CD4-positive, alpha-beta T cell treated with Interleukin-10 for 1 hour (primary cell): Measurements from ENCODE around the gene ARHGAP9.
"Not testable (repeated sequence)": the region's sequence is repeated elsewhere in the genome, so short reads cannot be mapped to it uniquely, and the experiment has no call there.

ENCODE experiments used
- DNase-seq: peaks from one replicate; pipeline ENCODE4 v3.0.0-alpha.2; 2020

ARHGAP9 gene

DNA sequence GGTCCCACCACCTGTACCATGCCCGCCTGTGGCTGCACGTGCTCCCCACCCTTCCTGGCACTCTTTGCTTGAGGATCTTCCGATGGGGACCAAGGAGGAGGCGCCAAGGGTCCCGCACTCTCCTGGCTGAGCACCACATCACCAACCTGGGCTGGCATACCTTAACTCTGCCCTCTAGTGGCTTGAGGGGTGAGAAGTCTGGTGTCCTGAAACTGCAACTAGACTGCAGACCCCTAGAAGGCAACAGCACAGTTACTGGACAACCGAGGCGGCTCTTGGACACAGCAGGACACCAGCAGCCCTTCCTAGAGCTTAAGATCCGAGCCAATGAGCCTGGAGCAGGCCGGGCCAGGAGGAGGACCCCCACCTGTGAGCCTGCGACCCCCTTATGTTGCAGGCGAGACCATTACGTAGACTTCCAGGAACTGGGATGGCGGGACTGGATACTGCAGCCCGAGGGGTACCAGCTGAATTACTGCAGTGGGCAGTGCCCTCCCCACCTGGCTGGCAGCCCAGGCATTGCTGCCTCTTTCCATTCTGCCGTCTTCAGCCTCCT is 23.4 kb downstream of the ARHGAP9 start:
- peak; percentile 69 for DNase-seq

GRCh38 chr12:57455374-57456144 is 24.1 kb downstream of the ARHGAP9 start:
- no peak for DNase-seq

GRCh38 chr12:57454566-57455373 is 24.9 kb downstream of the ARHGAP9 start, which contains the start of gene INHBE:
Gene INHBE (plus strand): TSS chr12:57455307. CDS start chr12:57455537, 230 bp downstream.
- no peak for DNase-seq

DNA sequence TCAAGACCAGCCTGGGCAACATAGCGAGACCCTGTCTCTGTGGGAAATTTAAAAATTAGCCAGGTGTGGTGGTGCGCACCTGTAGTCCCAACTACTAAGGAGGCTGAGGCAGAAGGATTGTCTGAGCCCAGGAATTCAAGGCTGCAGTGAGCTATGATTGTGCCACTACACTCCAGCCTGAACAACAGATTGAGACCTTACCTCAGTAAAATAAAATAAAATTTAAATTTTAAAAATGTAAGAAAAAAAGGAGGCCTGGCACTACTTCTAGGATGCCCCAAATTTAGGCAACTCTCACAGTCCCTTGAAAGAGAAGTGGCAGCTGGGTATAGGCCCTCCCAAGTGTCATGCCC is 25.5 kb downstream of the ARHGAP9 start:
- DNase-seq, result no peak

DNA sequence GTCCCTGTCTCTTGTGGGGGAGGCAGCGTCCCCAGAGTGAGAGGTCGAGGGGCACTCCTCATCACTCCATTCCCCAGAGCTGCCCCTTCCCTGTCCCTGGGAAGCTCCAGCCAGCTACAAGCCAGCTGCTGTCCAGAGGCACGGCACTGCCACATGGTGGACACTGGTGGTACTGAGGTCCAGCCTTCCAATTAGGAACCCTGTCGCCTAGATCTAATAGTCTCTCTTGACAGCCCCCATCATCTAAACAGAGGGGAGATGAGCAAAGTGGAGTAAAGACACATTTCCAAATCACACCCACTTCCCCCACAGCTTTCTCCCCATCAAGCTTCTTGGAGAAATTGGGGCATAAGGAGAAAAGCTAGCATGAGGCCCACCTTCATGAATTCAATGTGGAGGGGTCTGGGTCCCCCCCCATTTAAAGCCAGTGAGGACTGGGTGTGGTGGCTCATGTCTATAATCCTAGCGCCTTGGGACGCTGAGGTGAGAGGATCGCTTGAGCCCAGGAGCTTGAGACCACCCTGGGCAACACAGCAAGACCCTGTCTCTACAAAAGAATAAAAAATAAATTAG is 26.6 kb downstream of the ARHGAP9 start:
- peak; percentile 52 for DNase-seq

DNA sequence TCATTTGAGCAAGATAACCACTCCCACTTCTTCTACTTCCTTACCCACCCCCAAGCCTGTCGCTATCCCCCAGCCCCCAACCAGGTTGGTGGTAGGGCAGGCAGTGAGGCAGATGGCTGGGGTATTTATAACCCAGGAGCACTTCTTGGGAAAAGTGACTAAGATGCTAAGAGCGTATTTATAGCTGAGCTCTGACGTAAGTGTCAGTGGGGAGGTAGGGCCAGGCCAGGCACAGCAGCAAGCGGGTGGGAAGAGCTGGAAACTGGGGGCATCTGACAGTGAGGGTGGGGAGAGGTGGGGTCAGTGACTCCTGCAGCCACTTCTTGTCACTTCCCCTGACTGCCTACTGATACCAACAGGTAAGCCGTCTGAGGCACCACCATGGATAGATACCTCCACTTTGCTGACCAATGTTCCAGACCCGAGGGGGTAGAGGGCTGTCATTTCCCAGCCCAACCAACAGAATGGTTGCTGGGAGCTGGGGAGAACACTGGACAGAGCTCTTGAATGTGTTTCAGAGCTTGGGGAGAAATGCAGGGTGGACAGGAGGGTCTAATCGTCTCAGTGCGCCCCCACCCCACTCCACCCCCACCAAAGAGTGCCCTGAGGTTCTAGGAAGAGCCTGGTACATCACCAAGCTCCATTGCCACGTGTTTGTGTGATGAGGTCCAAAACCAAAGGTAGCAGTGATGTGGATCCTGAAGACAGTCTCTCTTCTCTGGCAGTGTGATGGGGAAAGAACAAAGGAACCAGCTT is 27.3 kb downstream of the ARHGAP9 start:
- DNase-seq, result no peak

DNA sequence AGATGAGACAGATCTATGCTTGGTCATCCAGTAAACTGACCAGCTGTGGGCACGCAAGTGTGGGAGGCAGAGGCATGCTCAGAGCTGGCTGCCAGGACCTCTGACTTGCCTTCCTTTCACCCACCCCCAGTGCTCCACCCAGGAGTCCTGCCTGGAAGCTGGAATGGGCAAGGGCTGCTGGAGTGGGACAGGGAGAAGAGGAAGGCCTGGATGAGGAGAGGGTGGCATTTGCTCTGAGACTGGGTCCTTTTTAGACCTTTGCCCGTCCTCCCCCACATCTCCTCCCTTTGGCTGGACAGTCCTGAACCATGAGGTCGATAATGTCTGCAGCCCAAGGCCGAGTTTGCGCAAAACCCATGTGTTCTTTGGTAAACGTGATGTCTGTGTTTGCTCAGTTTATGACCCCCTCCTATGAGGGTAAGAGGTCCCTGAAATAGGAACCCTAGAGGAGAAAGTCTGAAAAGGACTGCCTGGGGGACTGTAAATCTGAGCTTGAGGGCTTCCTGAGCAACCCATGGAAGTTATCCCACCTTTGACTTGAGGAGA is 28.4 kb downstream of the ARHGAP9 start:
- DNase-seq, result no peak

DNA sequence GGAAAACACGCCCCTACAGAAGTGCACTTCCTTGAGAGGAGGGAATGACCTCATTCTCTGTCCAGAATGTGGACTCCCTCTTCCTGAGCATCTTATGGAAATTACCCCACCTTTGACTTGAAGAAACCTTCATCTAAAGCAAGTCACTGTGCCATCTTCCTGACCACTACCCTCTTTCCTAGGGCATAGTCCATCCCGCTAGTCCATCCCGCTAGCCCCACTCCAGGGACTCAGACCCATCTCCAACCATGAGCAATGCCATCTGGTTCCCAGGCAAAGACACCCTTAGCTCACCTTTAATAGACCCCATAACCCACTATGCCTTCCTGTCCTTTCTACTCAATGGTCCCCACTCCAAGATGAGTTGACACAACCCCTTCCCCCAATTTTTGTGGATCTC is 29.6 kb downstream of the ARHGAP9 start:
- no peak for DNase-seq

- no peak for DNase-seq
These were observed 30.3 kb downstream of the ARHGAP9 start for GRCh38 chr12:57449375-57449774.

- DNase-seq, result no peak
These were observed 31.0 kb downstream of the ARHGAP9 start for GRCh38 chr12:57448669-57449068.

- no peak for DNase-seq
These were observed 33.2 kb downstream of the ARHGAP9 start for GRCh38 chr12:57446292-57446960.

DNA sequence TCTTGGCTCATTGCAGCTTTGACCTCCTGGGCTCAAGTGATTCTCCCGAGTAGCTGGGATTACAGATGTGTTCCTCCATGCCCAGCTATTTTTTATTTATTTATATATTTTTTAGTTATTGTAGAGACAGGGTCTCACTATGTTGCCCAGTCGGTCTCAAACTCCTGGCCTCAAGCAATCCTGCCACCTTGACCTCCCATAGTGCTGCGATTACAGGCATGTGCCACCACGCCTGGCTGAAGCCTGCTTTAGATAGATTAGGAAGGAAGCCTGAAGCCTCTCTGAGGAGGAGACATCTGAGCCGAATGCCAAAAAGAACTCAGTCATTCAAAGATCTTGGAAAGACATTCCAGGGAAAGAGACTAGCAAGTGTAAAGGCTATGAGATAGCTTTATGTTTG is 34.9 kb downstream of the ARHGAP9 start:
- DNase-seq, result no peak

- not testable (repeated sequence) for DNase-seq
These were observed 35.3 kb downstream of the ARHGAP9 start for GRCh38 chr12:57444337-57444736.

- no peak for DNase-seq
These were observed 37.7 kb downstream of the ARHGAP9 start for GRCh38 chr12:57441846-57442427.

DNA sequence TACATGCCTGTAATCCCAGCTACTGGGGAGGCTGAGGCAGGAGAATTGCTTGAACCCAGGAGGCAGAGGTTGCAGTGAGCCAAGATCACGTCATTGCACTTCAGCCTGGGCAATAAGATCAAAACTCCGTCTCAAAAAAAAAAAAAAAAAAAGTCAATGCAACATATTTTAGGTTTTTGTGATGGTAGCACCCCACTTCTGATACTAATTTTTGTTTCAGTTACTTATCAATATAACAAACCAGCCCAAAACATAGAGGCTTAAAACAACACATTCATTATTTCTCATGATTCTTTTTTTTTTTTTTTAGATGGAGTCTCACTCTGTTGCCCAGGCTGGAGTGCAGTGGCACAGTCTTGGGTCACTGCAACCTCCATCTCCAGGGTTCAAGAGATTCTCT is 38.3 kb downstream of the ARHGAP9 start:
- not testable (repeated sequence) for DNase-seq

GRCh38 chr12:57439762-57440266 is 39.9 kb downstream of the ARHGAP9 start:
- DNase-seq, result no peak

DNA sequence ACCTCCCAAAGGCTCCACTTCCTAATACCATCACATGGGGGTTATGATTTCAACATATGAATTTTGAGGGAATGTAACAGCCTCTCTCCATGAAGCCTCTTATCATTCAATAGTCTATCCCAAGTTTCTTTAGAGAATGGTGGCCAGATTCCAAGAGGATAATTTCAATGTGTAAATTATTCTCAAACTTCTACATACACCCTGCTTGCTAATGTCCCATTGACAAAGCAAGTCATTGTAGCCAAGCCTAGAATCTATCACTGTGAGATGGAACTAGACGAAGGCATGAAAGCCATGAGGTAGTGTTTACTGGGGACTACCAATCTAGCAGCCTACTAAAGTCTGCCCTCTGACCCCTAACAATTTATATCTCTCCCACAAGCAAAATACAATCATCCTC is 41.3 kb downstream of the ARHGAP9 start:
- DNase-seq, result no peak

GRCh38 chr12:57435293-57435692 is 44.4 kb downstream of the ARHGAP9 start:
- no peak for DNase-seq

GRCh38 chr12:57434517-57435223 is 45.0 kb downstream of the ARHGAP9 start, which contains the start of gene INHBC:
Gene INHBC (plus strand): TSS chr12:57434784. CDS start chr12:57434887, 103 bp downstream.
- no peak for DNase-seq

DNA sequence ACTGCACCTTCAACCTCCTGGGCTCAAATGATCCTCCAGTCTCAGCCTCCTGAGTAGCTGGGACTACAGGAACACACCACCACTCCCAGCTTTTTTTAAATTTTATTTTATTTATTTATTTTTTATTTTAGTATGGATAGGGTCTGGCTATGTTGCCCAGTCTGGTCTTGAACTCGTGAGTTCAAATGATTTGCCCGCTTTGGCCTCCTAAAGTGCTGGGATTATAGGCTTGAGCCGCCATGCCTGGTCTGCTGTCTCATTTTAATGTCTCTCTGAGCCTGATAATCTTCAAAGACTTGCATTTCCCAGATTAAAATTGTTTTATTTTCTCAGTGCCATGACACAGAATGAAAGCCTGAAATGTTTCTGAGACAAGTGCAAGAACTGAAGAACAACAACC is 46.3 kb downstream of the ARHGAP9 start:
- no peak for DNase-seq
